SK-N-SH (cell line): ENCODE measurements around the gene LSP1. TPM values are rescaled to one million over a fixed set of nuclear protein-coding genes. Genes with fewer than 3 reads are reported as not detected.

Source experiments
- CTCF ChIA-PET: fragments of 300-600, 350-600 bp; formaldehyde crosslinking; extraction: SDS; loops from one replicate; lab custom pipeline; 2021; lab: Yijun Ruan, JAX
- POLR2A ChIA-PET: fragments of 350-600 bp; sonication (Branson Sonifier 250); formaldehyde crosslinking; extraction: SDS; loops from one replicate; lab custom pipeline; 2020; ENCODE audit warnings: antibody characterized with exemption, inconsistent platforms; lab: Yijun Ruan, JAX
- DNase-seq: peaks from one replicate; pipeline ENCODE4 v3.0.0; 2012
- H2AFZ ChIP-seq: fragments of 200-600 bp; sonication (generic); 2 replicates; pipeline ENCODE4 v1.8.1; 2016; ENCODE audit warnings: antibody characterized with exemption, mild to moderate bottlenecking, low read depth
- H3F3A ChIP-seq: fragments of 200-600 bp; sonication (generic); replicated peaks from 2 replicates; pipeline ENCODE3; 2016; ENCODE audit warnings: antibody characterized with exemption, mild to moderate bottlenecking; ENCODE audit not compliant: insufficient read depth
- H3K27ac ChIP-seq, 2 experiments: fragments of 200-500 bp in 1 of 2; fragments of 200-600 bp in 1 of 2; sonication (Bioruptor generic) in 1 of 2; sonication (generic), shearing (Covaris generic) in 1 of 2; 2 replicates each; pipeline versions ENCODE4 v1.5.1 to v1.6.1; 2014 to 2016; ENCODE audit warnings: low read depth in 2 of 2, inconsistent platforms in 1 of 2, low read length in 1 of 2, mild to moderate bottlenecking in 1 of 2, mixed read lengths in 1 of 2
- H3K27me3 ChIP-seq: fragments of 200-600 bp; sonication (generic), shearing (Covaris generic); 2 replicates; pipeline ENCODE4 v1.6.1; 2016; ENCODE audit warnings: mixed run types; ENCODE audit not compliant: insufficient read depth
- H3K36me3 ChIP-seq, 2 experiments: fragments of 200-500 bp in 1 of 2; fragments of 200-600 bp in 1 of 2; sonication (Bioruptor generic) in 1 of 2; sonication (generic) in 1 of 2; replicated peaks in 1 of 2; 2 replicates each; pipeline versions ENCODE3 to v1.5.1; 2014 to 2016; ENCODE audit warnings: low read length in 1 of 2, mild to moderate bottlenecking in 1 of 2; ENCODE audit not compliant: insufficient read depth in 2 of 2, control insufficient read depth in 1 of 2
- H3K4me1 ChIP-seq, 2 experiments: fragments of 200-500 bp in 1 of 2; fragments of 200-600 bp in 1 of 2; sonication (Bioruptor generic) in 1 of 2; sonication (generic), shearing (Covaris generic) in 1 of 2; 2 replicates each; pipeline versions ENCODE4 v1.5.1 to v1.6.1; 2014 to 2016; ENCODE audit warnings: low read depth in 1 of 2, low read length in 1 of 2, mixed run types in 1 of 2; ENCODE audit not compliant: insufficient read depth in 2 of 2, control insufficient read depth in 1 of 2
- H3K4me2 ChIP-seq: fragments of 200-600 bp; sonication (generic), shearing (Covaris generic); 2 replicates; pipeline ENCODE4 v1.6.1; 2017; ENCODE audit warnings: mixed run types
- H3K4me3 ChIP-seq, 2 experiments: fragments of 200-500 bp in 1 of 2; fragments of 200-600 bp in 1 of 2; sonication (Bioruptor generic) in 1 of 2; sonication (generic), shearing (Covaris generic) in 1 of 2; 2 replicates each; pipeline versions ENCODE4 v1.5.1 to v1.8.1; 2014 to 2016; ENCODE audit warnings: low read depth in 2 of 2, inconsistent platforms in 1 of 2, low read length in 1 of 2, mild to moderate bottlenecking in 1 of 2, mixed read lengths in 1 of 2, moderate library complexity in 1 of 2
- H3K79me2 ChIP-seq: fragments of 200-600 bp; sonication (generic); 2 replicates; pipeline ENCODE4 v1.8.1; 2017; ENCODE audit warnings: mild to moderate bottlenecking; ENCODE audit not compliant: insufficient read depth
- H3K9ac ChIP-seq: fragments of 200-600 bp; sonication (generic); 2 replicates; pipeline ENCODE4 v1.6.1; 2017; ENCODE audit warnings: mixed run types
- H3K9me2 ChIP-seq: fragments of 200-600 bp; sonication (generic); 2 replicates; pipeline ENCODE4 v1.6.1; 2017; ENCODE audit warnings: mixed run types
- H3K9me3 ChIP-seq: fragments of 200-600 bp; sonication (generic); 2 replicates; pipeline ENCODE4 v1.6.1; 2017; ENCODE audit warnings: mixed run types, mild to moderate bottlenecking, moderate library complexity
- H4K20me1 ChIP-seq: fragments of 200-600 bp; sonication (generic); 2 replicates; pipeline ENCODE4 v1.6.1; 2017; ENCODE audit warnings: mild to moderate bottlenecking, mixed run types; ENCODE audit not compliant: insufficient read depth
- ELF1 ChIP-seq: IDR thresholded peaks from 2 replicates; pipeline ENCODE4 v1.4.0; 2012
- EP300 ChIP-seq, 2 experiments: IDR thresholded peaks; 2 replicates each; pipeline versions ENCODE4 v1.4.0 to v1.6.1; 2012; ENCODE audit warnings: borderline replicate concordance in 1 of 2, low read depth in 1 of 2, low read length in 1 of 2
- EZH2phosphoT487 ChIP-seq: fragments of 200-600 bp; sonication (generic); IDR thresholded peaks from 2 replicates; pipeline ENCODE4 v1.6.1; 2017; ENCODE audit warnings: low read depth, mixed run types, mild to moderate bottlenecking, antibody characterized with exemption, moderate library complexity, borderline replicate concordance
- FOSL2 ChIP-seq: IDR thresholded peaks from 2 replicates; pipeline ENCODE4 v1.4.0; 2012; ENCODE audit warnings: low read depth, mild to moderate bottlenecking, moderate library complexity, borderline replicate concordance
- FOXM1 ChIP-seq: IDR thresholded peaks from 2 replicates; pipeline ENCODE4 v1.4.0; 2012; ENCODE audit warnings: low read depth, mild to moderate bottlenecking
- GABPA ChIP-seq: IDR thresholded peaks from 2 replicates; pipeline ENCODE4 v1.4.0; 2012; ENCODE audit warnings: low read depth, mild to moderate bottlenecking
- GATA2 ChIP-seq: sonication (generic); formaldehyde crosslinking; IDR thresholded peaks from 2 replicates; pipeline ENCODE4 v1.5.0; 2020; ENCODE audit warnings: mild to moderate bottlenecking, missing genetic modification reagents
- JUND ChIP-seq: IDR thresholded peaks from 2 replicates; pipeline ENCODE4 v1.4.0; 2012
- NFIC ChIP-seq: IDR thresholded peaks from 2 replicates; pipeline ENCODE4 v1.4.0; 2012; ENCODE audit warnings: borderline replicate concordance
- NRF1 ChIP-seq: IDR thresholded peaks from 2 replicates; pipeline ENCODE4 v1.6.1; 2012; ENCODE audit warnings: low read depth, mild to moderate bottlenecking, low read length
- POLR2AphosphoS5 ChIP-seq: IDR thresholded peaks from 2 replicates; pipeline ENCODE4 v1.6.1; 2012; ENCODE audit warnings: low read depth, low read length
- RFX5 ChIP-seq: IDR thresholded peaks from 2 replicates; pipeline ENCODE4 v1.6.1; 2012; ENCODE audit warnings: mild to moderate bottlenecking, improper control_type of control experiment, low read length
- RXRA ChIP-seq: IDR thresholded peaks from 2 replicates; pipeline ENCODE4 v1.4.0; 2012; ENCODE audit warnings: low read depth, mild to moderate bottlenecking, borderline replicate concordance
- SMC3 ChIP-seq: IDR thresholded peaks from 2 replicates; pipeline ENCODE4 v1.6.1; 2012; ENCODE audit warnings: low read depth, low read length, improper control_type of control experiment
- TAF1 ChIP-seq: IDR thresholded peaks from 2 replicates; pipeline ENCODE4 v1.6.1; 2012; ENCODE audit warnings: low read depth, mild to moderate bottlenecking, low read length, moderate library complexity, borderline replicate concordance
- TCF12 ChIP-seq: IDR thresholded peaks from 2 replicates; pipeline ENCODE4 v1.4.0; 2012
- TEAD4 ChIP-seq: IDR thresholded peaks from 2 replicates; pipeline ENCODE4 v1.4.0; 2012; ENCODE audit warnings: mild to moderate bottlenecking, borderline replicate concordance; ENCODE audit not compliant: insufficient read depth
- YY1 ChIP-seq: IDR thresholded peaks from 2 replicates; pipeline ENCODE4 v1.4.0; 2012; ENCODE audit warnings: low read depth, mild to moderate bottlenecking
- WGBS: methylation state at CpG from one replicate; pipeline ENCODE4 v1.1.6; 2017; ENCODE audit warnings: low lambda C conversion rate; 5-methylcytosine and 5-hydroxymethylcytosine counted together
- polyA plus RNA-seq, 3 experiments: library from polyadenylated mRNA; depleted of rRNA; stranded (reverse); fragments of >200 nt; gene quantifications; 2 replicates each; pipeline ENCODE4 v1.2.3, GENCODE V29; 2012
- TF ChIP-seq, protein P1 (sequence below): IDR thresholded peaks from 2 replicates; pipeline ENCODE4; 2012
- TF ChIP-seq, protein P2 (sequence below): fragments of 200-600 bp; sonication (generic); IDR thresholded peaks from 2 replicates; pipeline ENCODE4 v1.6.1; 2017; ENCODE audit warnings: antibody characterized with exemption, mild to moderate bottlenecking, moderate library complexity

Gene LSP1
- polyA plus RNA-seq, 1 of the 3 experiments (the other 2 are of a cell fraction) = 0.38 TPM

DNA sequence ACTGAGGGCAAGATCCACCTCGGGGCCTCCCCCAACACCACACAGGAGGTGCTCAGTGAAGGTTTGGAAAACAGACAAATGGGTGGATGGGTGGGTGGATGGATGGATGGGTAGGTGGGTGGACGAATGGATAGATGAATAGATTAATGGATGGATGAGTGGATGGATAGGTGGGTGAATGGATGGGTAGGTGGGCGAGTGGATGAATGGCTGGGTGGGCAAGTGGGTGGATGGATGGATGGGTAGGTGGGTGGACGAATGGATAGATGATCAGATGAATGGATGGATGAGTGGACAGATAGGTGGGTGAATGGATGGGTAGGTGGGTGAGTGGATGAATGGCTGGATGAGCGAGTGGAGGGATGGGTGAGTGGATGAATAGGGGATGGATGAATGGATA is 39.7 kb downstream of the LSP1 start:
- H3K4me3 ChIP-seq = no peak overlapping the region
- no peaks in the 10 kb centered on the region for H4K20me1 ChIP-seq
- no peaks in the 10 kb centered on the region for H3K9me3 ChIP-seq
- no peak for TF ChIP-seq FOSL2
- TF ChIP-seq, protein P1, sequence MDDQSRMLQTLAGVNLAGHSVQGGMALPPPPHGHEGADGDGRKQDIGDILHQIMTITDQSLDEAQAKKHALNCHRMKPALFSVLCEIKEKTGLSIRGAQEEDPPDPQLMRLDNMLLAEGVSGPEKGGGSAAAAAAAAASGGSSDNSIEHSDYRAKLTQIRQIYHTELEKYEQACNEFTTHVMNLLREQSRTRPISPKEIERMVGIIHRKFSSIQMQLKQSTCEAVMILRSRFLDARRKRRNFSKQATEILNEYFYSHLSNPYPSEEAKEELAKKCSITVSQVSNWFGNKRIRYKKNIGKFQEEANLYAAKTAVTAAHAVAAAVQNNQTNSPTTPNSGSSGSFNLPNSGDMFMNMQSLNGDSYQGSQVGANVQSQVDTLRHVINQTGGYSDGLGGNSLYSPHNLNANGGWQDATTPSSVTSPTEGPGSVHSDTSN = no peak
- no peak for TF ChIP-seq GATA2
- TF ChIP-seq TEAD4 = no peak
- no peak for TF ChIP-seq YY1
- no peak for TF ChIP-seq RFX5
- TF ChIP-seq NRF1 = no peak
- no peak for TF ChIP-seq TCF12
- no peak for TF ChIP-seq FOXM1
- TF ChIP-seq EZH2phosphoT487 = no peak
- TF ChIP-seq POLR2AphosphoS5 = no peak
- no peak for TF ChIP-seq SMC3
- no peak for TF ChIP-seq JUND
- no peak for TF ChIP-seq GABPA
- TF ChIP-seq NFIC = no peak
- no peak for TF ChIP-seq TAF1
- TF ChIP-seq ELF1 = no peak
- H3K36me3 ChIP-seq = no peaks in the 10 kb centered on the region
- no peak overlapping the region for H3K27ac ChIP-seq
- no peak overlapping the region for H2AFZ ChIP-seq
- H3K9me2 ChIP-seq = no peaks in the 10 kb centered on the region
- ChIA-PET POLR2A (no interaction called here), CTCF (interaction anchor here (1.9 to 2.5 kb wide), 2 partner anchors 10 to 54 kb away, joined by 5 to 21 read pairs; partner anchors contain the start of gene TNNI2)
- H3K4me2 ChIP-seq = no peak overlapping the region
- no peak for DNase-seq
- no peaks in the 10 kb centered on the region for H3K27me3 ChIP-seq
- H3K79me2 ChIP-seq = no peaks in the 10 kb centered on the region
- 23% methylated on average over 5 of the region's 5 CpGs for WGBS
- H3K9ac ChIP-seq = no peak overlapping the region
- no peaks in the 10 kb centered on the region for H3F3A ChIP-seq
- peaks cover 0 to 6% of the 10 kb centered on the region in 2 experiments; a peak in 1 of 4 replicates for H3K4me1 ChIP-seq

DNA sequence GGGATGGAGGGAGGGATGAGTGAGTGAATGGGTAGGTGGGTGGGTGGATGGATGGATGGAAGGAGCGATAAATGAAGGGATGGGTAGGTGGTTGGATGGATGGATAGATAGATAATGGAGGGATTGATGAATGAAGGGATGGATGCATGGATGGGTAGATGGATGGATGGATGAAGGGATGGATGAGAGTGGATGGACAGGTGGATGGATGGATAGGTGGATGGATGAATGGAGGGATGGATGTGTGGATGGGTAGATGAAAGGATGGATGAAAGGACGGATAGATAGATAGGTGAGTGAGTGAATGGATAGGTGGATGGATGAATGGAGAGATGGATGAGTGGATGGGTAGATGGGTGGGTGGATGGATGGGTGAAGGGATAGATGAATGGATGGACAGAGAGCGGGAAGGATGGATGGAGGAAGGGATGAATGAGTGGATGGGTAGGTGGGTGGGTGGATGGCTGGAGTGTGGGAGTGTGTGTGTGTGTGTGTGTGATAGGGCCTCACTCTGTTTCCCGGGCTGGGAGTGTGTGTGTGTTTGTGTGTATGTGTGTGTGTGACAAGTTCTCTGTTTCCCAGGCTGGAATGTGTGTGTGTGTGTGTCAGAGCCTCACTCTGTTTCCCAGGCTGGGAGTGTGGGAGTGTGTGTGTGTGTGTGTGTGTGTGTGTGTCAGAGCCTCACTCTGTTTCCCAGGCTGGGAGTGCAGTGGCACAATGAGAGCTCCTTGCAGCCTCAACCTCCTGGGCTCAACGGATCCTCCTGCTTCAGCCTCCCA is 40.9 kb downstream of the LSP1 start:
- H3K4me3 ChIP-seq = no peak overlapping the region
- peaks cover 0 to 2% of the 10 kb centered on the region in 2 experiments; a peak in 1 of 4 replicates for H3K4me1 ChIP-seq
- TF ChIP-seq EP300 (IDR thresholded peaks at IDR 0.05; ENCODE audit: borderline replicate concordance in 1 of 2, low read depth in 1 of 2, low read length in 1 of 2) = no peak
- TF ChIP-seq RXRA = no peak
- TF ChIP-seq, protein P2, sequence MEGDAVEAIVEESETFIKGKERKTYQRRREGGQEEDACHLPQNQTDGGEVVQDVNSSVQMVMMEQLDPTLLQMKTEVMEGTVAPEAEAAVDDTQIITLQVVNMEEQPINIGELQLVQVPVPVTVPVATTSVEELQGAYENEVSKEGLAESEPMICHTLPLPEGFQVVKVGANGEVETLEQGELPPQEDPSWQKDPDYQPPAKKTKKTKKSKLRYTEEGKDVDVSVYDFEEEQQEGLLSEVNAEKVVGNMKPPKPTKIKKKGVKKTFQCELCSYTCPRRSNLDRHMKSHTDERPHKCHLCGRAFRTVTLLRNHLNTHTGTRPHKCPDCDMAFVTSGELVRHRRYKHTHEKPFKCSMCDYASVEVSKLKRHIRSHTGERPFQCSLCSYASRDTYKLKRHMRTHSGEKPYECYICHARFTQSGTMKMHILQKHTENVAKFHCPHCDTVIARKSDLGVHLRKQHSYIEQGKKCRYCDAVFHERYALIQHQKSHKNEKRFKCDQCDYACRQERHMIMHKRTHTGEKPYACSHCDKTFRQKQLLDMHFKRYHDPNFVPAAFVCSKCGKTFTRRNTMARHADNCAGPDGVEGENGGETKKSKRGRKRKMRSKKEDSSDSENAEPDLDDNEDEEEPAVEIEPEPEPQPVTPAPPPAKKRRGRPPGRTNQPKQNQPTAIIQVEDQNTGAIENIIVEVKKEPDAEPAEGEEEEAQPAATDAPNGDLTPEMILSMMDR = no peak
- H3K9me2 ChIP-seq = no peaks in the 10 kb centered on the region
- 36% methylated on average over 5 of the region's 5 CpGs for WGBS
- no peak for DNase-seq
- H4K20me1 ChIP-seq = no peaks in the 10 kb centered on the region
- H2AFZ ChIP-seq = no peak overlapping the region
- CTCF ChIA-PET = interaction anchor here (1.2 to 1.3 kb wide), 2 partner anchors 12 to 61 kb away, joined by 3 to 4 read pairs; no protein-coding TSS in a partner anchor
- no peaks in the 10 kb centered on the region for H3K79me2 ChIP-seq
- no peaks in the 10 kb centered on the region for H3K9me3 ChIP-seq
- H3K4me2 ChIP-seq = no peak overlapping the region
- H3K9ac ChIP-seq = no peak overlapping the region
- H3K27me3 ChIP-seq = no peaks in the 10 kb centered on the region
- no peaks in the 10 kb centered on the region for H3F3A ChIP-seq
- POLR2A ChIA-PET = no interaction called here
- H3K27ac ChIP-seq = no peak overlapping the region
- H3K36me3 ChIP-seq = no peaks in the 10 kb centered on the region
